ENCODE results near the gene GNAQ.
A peak's percentile ranks its signal among the peaks of the same experiment; 100 is the strongest.
"Not testable (repeated sequence)": the region's sequence is repeated elsewhere in the genome, so short reads cannot be mapped to it uniquely, and the experiment has no call there.

Gene GNAQ

GRCh38 chr9:77881111-77881510 lies 150.5 kb downstream of the GNAQ start:
- no peak overlapping the region for H3K27ac ChIP-seq
- TF ChIP-seq ZFX (IDR thresholded peaks at IDR 0.05; ENCODE audit: borderline replicate concordance) (no peak), CTCF (IDR thresholded peaks at IDR 0.05) (no peak)

GRCh38 chr9:77879437-77879943 lies 152.1 kb downstream of the GNAQ start:
- no peak overlapping the region for H3K27ac ChIP-seq
- no peak for TF ChIP-seq CTCF (IDR thresholded peaks at IDR 0.05)
- TF ChIP-seq ZFX (IDR thresholded peaks at IDR 0.05; ENCODE audit: borderline replicate concordance): no peak

GRCh38 chr9:77878793-77879192 lies 152.8 kb downstream of the GNAQ start:
- H3K27ac ChIP-seq: not testable (repeated sequence)

GRCh38 chr9:77877976-77878375 lies 153.6 kb downstream of the GNAQ start:
- H3K27ac ChIP-seq: no peak overlapping the region
- no peak for TF ChIP-seq ZFX (IDR thresholded peaks at IDR 0.05; ENCODE audit: borderline replicate concordance)
- no peak for TF ChIP-seq CTCF (IDR thresholded peaks at IDR 0.05)

- H3K27ac ChIP-seq: peak overlapping the region; percentile 50
- TF ChIP-seq CTCF (IDR thresholded peaks at IDR 0.05) (no peak), ZFX (IDR thresholded peaks at IDR 0.05; ENCODE audit: borderline replicate concordance) (no peak)
These were observed 155.0 kb downstream of the GNAQ start for GRCh38 chr9:77876590-77876989.

- peak overlapping the region; percentile 50 for H3K27ac ChIP-seq
- TF ChIP-seq CTCF (IDR thresholded peaks at IDR 0.05) (no peak), ZFX (IDR thresholded peaks at IDR 0.05; ENCODE audit: borderline replicate concordance) (no peak)
These were observed 155.5 kb downstream of the GNAQ start for GRCh38 chr9:77876091-77876490.

- TF ChIP-seq ZFX (IDR thresholded peaks at IDR 0.05; ENCODE audit: borderline replicate concordance) (no peak), CTCF (IDR thresholded peaks at IDR 0.05) (no peak)
- H3K27ac ChIP-seq: no peak overlapping the region
These were observed 158.7 kb downstream of the GNAQ start for GRCh38 chr9:77872863-77873262.

GRCh38 chr9:77872177-77872576 lies 159.4 kb downstream of the GNAQ start:
- no peak overlapping the region for H3K27ac ChIP-seq
- no peak for TF ChIP-seq CTCF (IDR thresholded peaks at IDR 0.05)
- TF ChIP-seq ZFX (IDR thresholded peaks at IDR 0.05; ENCODE audit: borderline replicate concordance): no peak

All from 22Rv1 (cell line).